Thyroid gland (tissue), 4 donors: ENCODE data around the gene VPS52. TPM values are rescaled to one million over a fixed set of nuclear protein-coding genes. Genes with fewer than 3 reads are reported as not detected.

Experiments
- DNase-seq, 2 donors: peaks; one replicate each; pipeline ENCODE4 v3.0.0-alpha.2; 2019
- H3K27ac ChIP-seq, 3 donors: fragments of 200-600 bp; sonication (generic); 1 replicate in 2 of 3; 2 replicates in 1 of 3; pipeline ENCODE4 v1.5.1; 2016 to 2019; ENCODE audit warnings: mild to moderate bottlenecking in 1 of 3, moderate library complexity in 1 of 3
- H3K27me3 ChIP-seq: fragments of 200-600 bp; sonication (generic); one replicate; pipeline ENCODE4 v1.5.1; 2019
- H3K36me3 ChIP-seq, 2 donors: fragments of 200-600 bp; sonication (generic); one replicate each; pipeline ENCODE4 v1.5.1; 2016 to 2019
- H3K4me1 ChIP-seq, 2 donors: fragments of 200-600 bp; sonication (generic); one replicate each; pipeline ENCODE4 v1.5.1; 2017 to 2019
- H3K4me3 ChIP-seq, 3 donors: fragments of 200-600 bp; sonication (generic); replicated peaks in 1 of 3; 1 replicate in 2 of 3; 2 replicates in 1 of 3; pipeline ENCODE4 v1.5.1; 2016; ENCODE audit warnings: mild to moderate bottlenecking in 1 of 3
- H3K9me3 ChIP-seq: fragments of 200-600 bp; sonication (generic); one replicate; pipeline ENCODE4 v1.5.1; 2017
- POLR2A ChIP-seq, 2 donors: fragments of 450-650 bp; IDR thresholded peaks; one replicate each; pipeline ENCODE4 v1.6.1; 2017; ENCODE audit warnings: antibody characterized with exemption in 2 of 2, mild to moderate bottlenecking in 2 of 2, moderate library complexity in 1 of 2
- WGBS, 2 donors: methylation state at CpG; one replicate each; pipeline ENCODE4 v1.1.5; 2017; 5-methylcytosine and 5-hydroxymethylcytosine counted together
- intact Hi-C: fragments of 100-400 bp; cut with DNase I; formaldehyde crosslinking; loops from one replicate; pipeline ENCODE4 v1.15.1; 2023
- total RNA-seq, 4 donors: library from RNA; depleted of rRNA; stranded (reverse); fragments of >200 nt; gene quantifications; one replicate each; pipeline ENCODE4 v1.2.3, GENCODE V29; 2016
- TF ChIP-seq, protein P1 (sequence below), 6 experiments: fragments of 200-600 bp in 3 of 6; fragments of 450-650 bp in 3 of 6; sonication (generic) in 3 of 6; IDR thresholded peaks; one replicate each; pipeline ENCODE4 v1.5.1; 2016 to 2019; ENCODE audit warnings: antibody characterized with exemption in 6 of 6, mild to moderate bottlenecking in 2 of 6, inconsistent platforms in 1 of 6, moderate library complexity in 1 of 6

VPS52 gene
- total RNA-seq, 4 donors from 2014 or later = 45.5 to 64.8 (median 54.8) TPM

DNA sequence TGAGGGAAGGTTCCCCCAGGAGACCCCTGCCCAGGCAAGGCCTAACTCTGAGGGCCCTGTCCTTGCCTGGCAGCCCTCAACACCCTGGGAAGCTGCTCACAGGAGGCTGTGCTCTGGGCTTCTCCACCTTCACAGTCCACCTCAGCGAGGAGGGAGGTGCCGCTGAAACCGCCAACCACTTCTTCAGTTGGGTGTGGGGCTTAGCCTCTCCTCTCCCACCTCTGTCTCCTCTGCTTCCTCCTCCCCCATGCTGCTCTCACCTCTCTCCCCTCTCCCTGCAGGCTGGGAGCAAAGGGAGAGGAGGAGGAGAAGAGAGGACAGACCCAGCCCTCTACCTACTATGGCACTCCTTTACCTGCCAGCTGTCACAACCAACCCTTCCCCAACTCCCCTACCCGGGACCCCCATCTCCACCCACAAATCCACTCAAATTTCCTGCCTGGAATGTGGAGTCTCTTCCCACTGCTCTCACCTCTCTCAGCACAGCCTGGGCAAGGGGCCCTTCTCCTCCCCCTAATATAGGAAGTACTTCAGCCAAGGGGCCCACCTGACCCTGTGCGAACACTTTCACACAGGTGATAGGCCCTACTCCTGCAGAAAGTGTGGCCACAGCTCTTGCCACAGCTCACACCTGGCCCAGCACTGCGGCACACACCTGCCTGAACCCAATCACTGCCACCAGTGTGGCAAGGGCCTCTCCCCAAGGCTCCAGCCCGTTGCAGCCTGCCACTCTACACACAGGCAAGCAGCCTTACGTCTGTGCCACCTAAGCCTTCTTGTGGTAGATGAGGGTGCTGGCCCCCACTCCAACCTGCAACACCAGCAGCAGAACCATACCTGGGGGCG, 56.2 kb downstream of the VPS52 start:
- intact Hi-C loops = no loop called here
- Histone ChIP-seq H3K4me3 (no peak overlapping the region), H3K27ac (no peak overlapping the region), H3K27me3 (no peaks in the 10 kb centered on the region), H3K36me3 (no peaks in the 10 kb centered on the region), H3K4me1 (peaks cover 14 to 19% of the 10 kb centered on the region in 2 donors), H3K9me3 (no peaks in the 10 kb centered on the region)
- 68 to 77% methylated on average over 7 to 8 of the region's 9 CpGs for WGBS, 2 donors
- TF ChIP-seq POLR2A (IDR thresholded peaks at IDR 0.05) = no peak
- TF ChIP-seq, protein P1, sequence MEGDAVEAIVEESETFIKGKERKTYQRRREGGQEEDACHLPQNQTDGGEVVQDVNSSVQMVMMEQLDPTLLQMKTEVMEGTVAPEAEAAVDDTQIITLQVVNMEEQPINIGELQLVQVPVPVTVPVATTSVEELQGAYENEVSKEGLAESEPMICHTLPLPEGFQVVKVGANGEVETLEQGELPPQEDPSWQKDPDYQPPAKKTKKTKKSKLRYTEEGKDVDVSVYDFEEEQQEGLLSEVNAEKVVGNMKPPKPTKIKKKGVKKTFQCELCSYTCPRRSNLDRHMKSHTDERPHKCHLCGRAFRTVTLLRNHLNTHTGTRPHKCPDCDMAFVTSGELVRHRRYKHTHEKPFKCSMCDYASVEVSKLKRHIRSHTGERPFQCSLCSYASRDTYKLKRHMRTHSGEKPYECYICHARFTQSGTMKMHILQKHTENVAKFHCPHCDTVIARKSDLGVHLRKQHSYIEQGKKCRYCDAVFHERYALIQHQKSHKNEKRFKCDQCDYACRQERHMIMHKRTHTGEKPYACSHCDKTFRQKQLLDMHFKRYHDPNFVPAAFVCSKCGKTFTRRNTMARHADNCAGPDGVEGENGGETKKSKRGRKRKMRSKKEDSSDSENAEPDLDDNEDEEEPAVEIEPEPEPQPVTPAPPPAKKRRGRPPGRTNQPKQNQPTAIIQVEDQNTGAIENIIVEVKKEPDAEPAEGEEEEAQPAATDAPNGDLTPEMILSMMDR (IDR thresholded peaks at IDR 0.05) = no peak
- DNase-seq = no peak

DNA sequence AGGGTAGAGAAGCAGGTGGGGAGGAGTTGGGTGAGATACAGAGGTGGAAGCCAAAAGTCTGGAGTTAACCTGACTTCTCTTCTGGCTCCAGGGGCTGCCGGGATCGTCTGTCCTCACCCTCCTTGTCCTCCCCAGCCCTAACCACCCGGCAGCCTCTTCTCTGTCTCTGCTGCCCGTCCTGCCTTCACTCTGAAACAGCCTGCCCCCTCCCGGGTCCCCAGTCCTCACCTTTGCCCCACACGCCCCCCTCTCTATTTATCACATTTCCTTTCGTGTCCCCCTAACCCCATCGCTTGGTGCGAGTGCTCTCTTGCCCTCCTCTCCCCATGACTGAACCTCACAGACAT, 57.7 kb downstream of the VPS52 start:
- TF ChIP-seq POLR2A (IDR thresholded peaks at IDR 0.05) = no peak
- TF ChIP-seq, protein P1 (IDR thresholded peaks at IDR 0.05) = no peak
- 15 to 16% methylated on average over 9 of the region's 9 CpGs for WGBS, 2 donors
- H3K4me1 ChIP-seq = peaks cover 17 to 19% of the 10 kb centered on the region in 2 donors
- no peaks in the 10 kb centered on the region for H3K9me3 ChIP-seq
- intact Hi-C loops = no loop called here
- no peak for DNase-seq
- H3K27me3 ChIP-seq = no peaks in the 10 kb centered on the region
- peak overlapping the region in 1 of 3 donors; percentile 36 for H3K27ac ChIP-seq
- H3K4me3 ChIP-seq = peak overlapping the region in 1 of 3 donors; percentile 31
- H3K36me3 ChIP-seq = peaks cover 0 to 8% of the 10 kb centered on the region in 2 donors

DNA sequence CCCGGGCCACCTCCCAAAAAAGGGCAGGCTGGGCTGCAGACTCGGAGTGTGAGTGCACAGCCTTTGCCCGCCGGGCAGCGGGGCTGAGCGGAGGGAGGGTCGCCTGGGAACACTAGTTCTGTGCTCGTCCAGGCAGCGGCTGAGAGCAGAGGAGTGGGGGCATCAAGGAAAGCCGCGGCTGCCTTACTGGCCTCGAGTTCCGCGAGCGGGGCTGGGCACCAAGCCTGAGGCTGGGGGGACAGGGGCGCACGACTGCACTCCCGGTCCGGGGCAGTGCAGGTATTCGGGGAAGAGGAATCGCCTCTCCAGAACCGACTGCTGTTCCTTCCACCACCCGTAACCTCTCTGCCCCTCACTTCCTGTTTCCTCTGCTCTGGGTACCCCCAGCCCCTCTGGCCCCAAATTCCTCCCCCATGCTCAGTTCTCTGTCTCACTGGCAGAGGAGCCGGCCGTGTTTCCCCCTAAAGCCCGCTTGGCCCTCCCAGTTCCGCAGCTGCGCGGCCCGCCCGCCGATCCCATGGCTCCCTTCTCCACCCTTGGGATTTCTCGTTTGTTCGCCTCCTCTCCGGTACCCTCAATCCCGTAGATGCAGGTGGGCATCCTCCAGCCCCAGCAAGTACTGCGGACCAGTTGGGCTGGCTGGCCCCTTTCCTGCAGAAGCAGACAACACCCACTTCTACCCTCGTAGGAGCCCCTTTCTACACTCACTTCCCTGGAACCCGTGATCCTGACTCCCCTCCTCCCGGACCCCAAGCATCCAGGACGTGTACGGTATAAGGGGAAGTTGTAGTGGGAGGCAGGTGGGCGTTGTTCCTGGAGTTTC, 58.3 kb downstream of the VPS52 start:
- Histone ChIP-seq H3K4me3 (peak overlapping the region in 2 of 3 donors; percentile 4 to 31), H3K4me1 (peaks cover 19% of the 10 kb centered on the region in 2 donors), H3K27ac (peak overlapping the region in 2 of 3 donors; percentile 2 to 36), H3K27me3 (no peaks in the 10 kb centered on the region), H3K36me3 (peaks cover 0 to 8% of the 10 kb centered on the region in 2 donors), H3K9me3 (no peaks in the 10 kb centered on the region)
- TF ChIP-seq, protein P1 (IDR thresholded peaks at IDR 0.05) = no peak
- TF ChIP-seq POLR2A (IDR thresholded peaks at IDR 0.05) = no peak
- 1% methylated on average over 39 to 43 of the region's 43 CpGs for WGBS, 2 donors
- intact Hi-C loops = no loop called here
- peak in 1 of 2 donors; percentile 18 for DNase-seq

DNA sequence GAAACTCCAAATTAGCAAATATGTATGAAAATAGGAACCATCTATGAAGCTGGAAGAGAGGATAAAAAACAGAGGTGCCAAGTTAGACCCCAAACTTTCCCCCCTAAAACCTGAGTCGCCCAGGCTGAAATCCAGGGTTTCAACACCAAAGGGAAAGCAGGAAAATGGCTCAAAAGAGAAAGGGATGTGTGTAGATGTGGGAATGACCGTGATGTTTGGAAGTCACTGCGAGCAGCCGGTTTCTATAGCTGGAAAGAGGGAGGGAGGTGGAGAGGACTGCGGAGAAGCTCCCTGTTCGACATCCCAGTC, 58.9 kb downstream of the VPS52 start:
- peaks cover 19% of the 10 kb centered on the region in 2 donors for H3K4me1 ChIP-seq
- H3K27ac ChIP-seq = peak overlapping the region in 2 of 3 donors; percentile 2 to 36
- H3K4me3 ChIP-seq = peak overlapping the region in 1 of 3 donors; percentile 31
- no peaks in the 10 kb centered on the region for H3K27me3 ChIP-seq
- no peaks in the 10 kb centered on the region for H3K9me3 ChIP-seq
- DNase-seq = no peak
- H3K36me3 ChIP-seq = peaks cover 0 to 8% of the 10 kb centered on the region in 2 donors
- intact Hi-C loops = no loop called here
- no peak for TF ChIP-seq POLR2A (IDR thresholded peaks at IDR 0.05)
- TF ChIP-seq, protein P1 (IDR thresholded peaks at IDR 0.05) = no peak
- WGBS, 2 donors = 6% methylated on average over 6 of the region's 6 CpGs
